Neural progenitor cell (in vitro differentiated cells): Measurements from ENCODE around the gene RTN4RL1.

Experiments used
- CTCF ChIP-seq: fragments of 200-600 bp; sonication (generic); IDR thresholded peaks from 2 replicates; pipeline ENCODE4 v1.5.1; 2017; ENCODE audit warnings: antibody characterized with exemption, mild to moderate bottlenecking
- EZH2 ChIP-seq: fragments of 200-600 bp; sonication (generic); IDR thresholded peaks from 2 replicates; pipeline ENCODE4 v1.6.1; 2017; ENCODE audit warnings: antibody characterized with exemption, mild to moderate bottlenecking, moderate library complexity
- EZH2phosphoT487 ChIP-seq: fragments of 200-600 bp; sonication (generic); IDR thresholded peaks from 2 replicates; pipeline ENCODE4 v1.6.1; 2017; ENCODE audit warnings: antibody characterized with exemption

- TF ChIP-seq CTCF (no peak), EZH2 (no peak), EZH2phosphoT487 (no peak)
These were observed 104.2 kb downstream of the RTN4RL1 start for GRCh38 chr17:1920948-1921351.
